Liver (tissue), 9 donors: ENCODE data around the gene UGT1A8. TPM values are rescaled to one million over a fixed set of nuclear protein-coding genes. Genes with fewer than 3 reads are reported as not detected.
"Not testable (repeated sequence)": the region's sequence is repeated elsewhere in the genome, so short reads cannot be mapped to it uniquely, and the experiment has no call there.

Source experiments
- DNase-seq: peaks from one replicate; pipeline ENCODE4 v3.0.0-alpha.2; 2017; ENCODE audit warnings: low spot score
- H3K27ac ChIP-seq, 2 donors: one replicate each; pipeline ENCODE4 v1.7.0; 2013; ENCODE audit warnings: inconsistent platforms in 2 of 2, low read length in 2 of 2, control low read depth in 1 of 2, low read depth in 1 of 2, mild to moderate bottlenecking in 1 of 2
- H3K27me3 ChIP-seq, 4 donors: one replicate each; pipeline versions ENCODE4 v1.6.1 to v1.7.0; 2013; ENCODE audit warnings: low read length in 3 of 4, inconsistent platforms in 1 of 4, mild to moderate bottlenecking in 1 of 4, moderate library complexity in 1 of 4; ENCODE audit not compliant: control insufficient read depth in 4 of 4, insufficient read depth in 4 of 4
- H3K36me3 ChIP-seq, 4 donors: one replicate each; pipeline versions ENCODE4 v1.6.1 to v1.7.0; 2013; ENCODE audit warnings: low read length in 3 of 4, mild to moderate bottlenecking in 3 of 4, low read depth in 1 of 4, moderate library complexity in 1 of 4; ENCODE audit not compliant: control insufficient read depth in 4 of 4, insufficient read depth in 3 of 4
- H3K4me1 ChIP-seq, 4 donors: one replicate each; pipeline versions ENCODE4 v1.6.1 to v1.7.0; 2013; ENCODE audit warnings: low read length in 3 of 4, mild to moderate bottlenecking in 3 of 4, moderate library complexity in 1 of 4; ENCODE audit not compliant: control insufficient read depth in 4 of 4, insufficient read depth in 4 of 4
- H3K4me3 ChIP-seq, 3 donors: one replicate each; pipeline versions ENCODE4 v1.6.1 to v1.7.0; 2013; ENCODE audit warnings: low read length in 3 of 3, control low read depth in 1 of 3, low read depth in 1 of 3, mild to moderate bottlenecking in 1 of 3
- H3K9ac ChIP-seq, 2 donors: one replicate each; pipeline ENCODE4 v1.7.0; 2013; ENCODE audit warnings: low read length in 2 of 2, mild to moderate bottlenecking in 2 of 2, moderate library complexity in 2 of 2, control low read depth in 1 of 2, low read depth in 1 of 2
- H3K9me3 ChIP-seq, 4 donors: one replicate each; pipeline versions ENCODE4 v1.6.1 to v1.7.0; 2013; ENCODE audit warnings: low read length in 3 of 4; ENCODE audit not compliant: control insufficient read depth in 4 of 4
- ATF3 ChIP-seq: IDR thresholded peaks from 2 replicates; pipeline ENCODE4 v1.6.1; 2016; ENCODE audit warnings: antibody characterized with exemption
- CTCF ChIP-seq: fragments of 150-350 bp; IDR thresholded peaks from 2 replicates; pipeline ENCODE4 v1.5.1; 2017; ENCODE audit warnings: improper control_type of control experiment, low read depth, low read length; ENCODE audit not compliant: missing input control
- EGR1 ChIP-seq, 2 donors: IDR thresholded peaks; 2 replicates each; pipeline ENCODE4 v1.6.1; 2016 to 2018; ENCODE audit warnings: antibody characterized with exemption in 2 of 2, low read depth in 2 of 2
- FOXA1 ChIP-seq: IDR thresholded peaks from 2 replicates; pipeline ENCODE4 v1.6.1; 2016; ENCODE audit warnings: antibody characterized with exemption
- FOXA2 ChIP-seq: IDR thresholded peaks from 2 replicates; pipeline ENCODE4 v1.6.1; 2016; ENCODE audit warnings: antibody characterized with exemption
- GABPA ChIP-seq, 2 donors: IDR thresholded peaks in 1 of 2; conservative IDR thresholded peaks in 1 of 2; 2 replicates each; pipeline ENCODE4 v1.6.1; 2016; ENCODE audit warnings: antibody characterized with exemption in 2 of 2, mild to moderate bottlenecking in 1 of 2, moderate library complexity in 1 of 2
- HNF4A ChIP-seq, 2 donors: conservative IDR thresholded peaks; 2 replicates each; pipeline ENCODE4 v1.6.1; 2016; ENCODE audit warnings: antibody characterized with exemption in 2 of 2, mild to moderate bottlenecking in 2 of 2
- JUND ChIP-seq, 2 donors: IDR thresholded peaks; 2 replicates each; pipeline ENCODE4 v1.6.1; 2016; ENCODE audit warnings: antibody characterized with exemption in 2 of 2
- MAX ChIP-seq: IDR thresholded peaks from 2 replicates; pipeline ENCODE4 v1.6.1; 2016; ENCODE audit warnings: antibody characterized with exemption
- NR2F2 ChIP-seq: IDR thresholded peaks from 2 replicates; pipeline ENCODE4 v1.6.1; 2016; ENCODE audit warnings: antibody characterized with exemption
- RAD21 ChIP-seq, 2 donors: IDR thresholded peaks; 2 replicates each; pipeline ENCODE4 v1.6.1; 2016; ENCODE audit warnings: antibody characterized with exemption in 2 of 2, mild to moderate bottlenecking in 2 of 2
- REST ChIP-seq: IDR thresholded peaks from 2 replicates; pipeline ENCODE4 v1.6.1; 2016; ENCODE audit warnings: antibody characterized with exemption, mild to moderate bottlenecking
- RXRA ChIP-seq, 2 donors: IDR thresholded peaks; 2 replicates each; pipeline ENCODE4 v1.6.1; 2017 to 2018; ENCODE audit warnings: antibody characterized with exemption in 2 of 2, mild to moderate bottlenecking in 1 of 2
- TAF1 ChIP-seq: conservative IDR thresholded peaks from 2 replicates; pipeline ENCODE4 v1.6.1; 2016; ENCODE audit warnings: antibody characterized with exemption, mild to moderate bottlenecking
- YY1 ChIP-seq: IDR thresholded peaks from 2 replicates; pipeline ENCODE4 v1.6.1; 2016; ENCODE audit warnings: antibody characterized with exemption, mild to moderate bottlenecking
- ZBTB33 ChIP-seq: IDR thresholded peaks from 2 replicates; pipeline ENCODE4 v1.6.1; 2016; ENCODE audit warnings: antibody characterized with exemption
- WGBS: extraction: QIAGEN DNeasy Blood & Tissue Kit; methylation state at CpG from one replicate; pipeline ENCODE4 v1.1.7; 2013; 5-methylcytosine and 5-hydroxymethylcytosine counted together
- polyA plus RNA-seq, 2 donors: library from polyadenylated mRNA; stranded (reverse) in 1 of 2; unstranded in 1 of 2; fragments of 200-250 nt in 1 of 2; fragments of >200 nt in 1 of 2; fragmentation: Nextera tagmentation in 1 of 2; extraction: Ambion mirVana in 1 of 2; gene quantifications; one replicate each; pipeline versions ENCODE4 v1.2.1 to v1.2.3, GENCODE V29; 2013 to 2015
- total RNA-seq, 2 donors: library from RNA; depleted of rRNA; stranded (reverse); fragments of >200 nt; gene quantifications; one replicate each; pipeline ENCODE4 v1.2.3, GENCODE V29; 2014
- donor health status: healthy.
- donor health status: healthy.
- donor health status: healthy.
- donor health status: healthy.
- donor health status: healthy.

UGT1A8 gene
- total and polyA plus RNA-seq, 4 donors = 0.17 to 0.51 (median 0.48) TPM; not detected in 1

- no peaks in the 10 kb centered on the region for H3K36me3 ChIP-seq
- DNase-seq = no peak
- no peaks in the 10 kb centered on the region for H3K4me1 ChIP-seq
- TF ChIP-seq FOXA1 = no peak
- no peak for TF ChIP-seq JUND (IDR thresholded peaks at IDR 0.05)
- TF ChIP-seq YY1 = no peak
- TF ChIP-seq NR2F2 = no peak
- TF ChIP-seq CTCF = no peak
- TF ChIP-seq TAF1 = no peak
- no peak overlapping the region for H3K4me3 ChIP-seq
- no peak overlapping the region for H3K9ac ChIP-seq
- WGBS = 66% methylated on average over 5 of the region's 5 CpGs
- H3K9me3 ChIP-seq = peaks cover 0 to 3% (median 0%) of the 10 kb centered on the region in 4 donors
- no peak overlapping the region for H3K27ac ChIP-seq
- H3K27me3 ChIP-seq = no peaks in the 10 kb centered on the region
Observed at GRCh38 chr2:233627331-233628025, 10.0 kb downstream of the UGT1A8 start.

GRCh38 chr2:233636306-233636705 lies 18.9 kb downstream of the UGT1A8 start, which contains the start of gene UGT1A10:
UGT1A10 (plus strand) TSS chr2:233636448; CDS start chr2:233636523, 75 bp downstream.
- not testable (repeated sequence) for DNase-seq, H3K27me3 ChIP-seq, H3K9me3 ChIP-seq, H3K36me3 ChIP-seq, H3K9ac ChIP-seq, H3K4me3 ChIP-seq, H3K27ac ChIP-seq, H3K4me1 ChIP-seq
- 82% methylated on average over 10 of the region's 10 CpGs for WGBS

GRCh38 chr2:233638836-233639235 lies 21.4 kb downstream of the UGT1A8 start:
- WGBS = 76% methylated on average over 5 of the region's 5 CpGs
- H3K9ac ChIP-seq = no peak overlapping the region
- no peak overlapping the region for H3K27ac ChIP-seq
- H3K27me3 ChIP-seq = no peaks in the 10 kb centered on the region
- H3K4me1 ChIP-seq = no peaks in the 10 kb centered on the region
- no peaks in the 10 kb centered on the region for H3K9me3 ChIP-seq
- no peak for TF ChIP-seq CTCF
- no peak for TF ChIP-seq FOXA1
- TF ChIP-seq RXRA (IDR thresholded peaks at IDR 0.05) = no peak
- TF ChIP-seq EGR1 (IDR thresholded peaks at IDR 0.05; ENCODE audit: low read depth in 2 of 2) = no peak
- TF ChIP-seq TAF1 = no peak
- no peak for TF ChIP-seq GABPA (IDR thresholded peaks at IDR 0.05 in 1 of 2, conservative IDR thresholded peaks at IDR 0.05 in 1 of 2)
- no peak for TF ChIP-seq FOXA2
- no peak for TF ChIP-seq MAX
- no peak for TF ChIP-seq NR2F2
- no peak for TF ChIP-seq JUND (IDR thresholded peaks at IDR 0.05)
- TF ChIP-seq HNF4A (conservative IDR thresholded peaks at IDR 0.05) = no peak
- no peak for TF ChIP-seq REST
- no peak for TF ChIP-seq YY1
- no peak for TF ChIP-seq RAD21 (IDR thresholded peaks at IDR 0.05)
- TF ChIP-seq ZBTB33 = no peak
- no peak for TF ChIP-seq ATF3
- no peak overlapping the region for H3K4me3 ChIP-seq
- H3K36me3 ChIP-seq = no peaks in the 10 kb centered on the region
- DNase-seq = no peak
